Measurements from ENCODE around the gene TOP3B.

GRCh38 chr22:21939461-21939913 lies 43.1 kb downstream of the TOP3B start:
- no peak for TF ChIP-seq EGR1 (IDR thresholded peaks at IDR 0.05; ENCODE audit: low read depth in 2 of 2)
- TF ChIP-seq CTCF (IDR thresholded peaks at IDR 0.05; ENCODE audit: low read depth, low read length, missing input control) = no peak
- TF ChIP-seq JUND (IDR thresholded peaks at IDR 0.05) = no peak
- no peak for TF ChIP-seq RXRA (IDR thresholded peaks at IDR 0.05)
- no peak for TF ChIP-seq TAF1 (conservative IDR thresholded peaks at IDR 0.05)
- TF ChIP-seq RAD21 (IDR thresholded peaks at IDR 0.05) = no peak
- TF ChIP-seq SP1 (IDR thresholded peaks at IDR 0.05) = no peak

Measured in liver (tissue), 3 donors.